Stimulated activated CD4-positive, alpha-beta T cell treated with anti-CD3 and anti-CD28 coated beads, TNF-alpha, amount 100 ng/mL, for 4 hours (primary cell): ENCODE results near the gene SERPINB3.
"Not testable (repeated sequence)": the region's sequence is repeated elsewhere in the genome, so short reads cannot be mapped to it uniquely, and the experiment has no call there.

Experiments used
- DNase-seq, 3 experiments: peaks; one replicate each; pipeline ENCODE4 v3.0.0-alpha.2; 2020; ENCODE audit warnings: low read depth in 3 of 3

SERPINB3 gene

GRCh38 chr18:63661750-63662149 lies at the start of gene SERPINB3:
Gene SERPINB3 (minus strand): TSS chr18:63661893. CDS start chr18:63661216, 677 bp downstream.
- DNase-seq = not testable (repeated sequence)

GRCh38 chr18:63708650-63709049 lies 47.0 kb upstream of the SERPINB3 start:
- DNase-seq = no peak

- no peak for DNase-seq
These were observed 46.1 kb upstream of the SERPINB3 start for GRCh38 chr18:63707816-63708215.

- no peak for DNase-seq
These were observed 43.7 kb upstream of the SERPINB3 start for GRCh38 chr18:63705401-63705800.

GRCh38 chr18:63702660-63703059 lies 41.0 kb upstream of the SERPINB3 start, which contains the start of gene SERPINB11:
Gene SERPINB11 (plus strand): TSS chr18:63702960. CDS start chr18:63710194, 7,234 bp downstream.
- DNase-seq = no peak

- DNase-seq = no peak
These were observed 40.3 kb upstream of the SERPINB3 start for GRCh38 chr18:63701952-63702351.

- DNase-seq = no peak
These were observed 38.8 kb upstream of the SERPINB3 start for GRCh38 chr18:63700501-63700900.

- DNase-seq = no peak
These were observed 35.5 kb upstream of the SERPINB3 start for GRCh38 chr18:63697097-63697660.

GRCh38 chr18:63689064-63689463 lies 27.4 kb upstream of the SERPINB3 start:
- no peak for DNase-seq

GRCh38 chr18:63686871-63687270 lies 25.2 kb upstream of the SERPINB3 start:
- no peak for DNase-seq

GRCh38 chr18:63684718-63685117 lies 23.0 kb upstream of the SERPINB3 start:
- no peak for DNase-seq

- DNase-seq = no peak
These were observed 22.2 kb upstream of the SERPINB3 start for GRCh38 chr18:63683890-63684289.

- DNase-seq = no peak
These were observed 21.5 kb upstream of the SERPINB3 start for GRCh38 chr18:63683152-63683551.

GRCh38 chr18:63681449-63682340 lies 20.0 kb upstream of the SERPINB3 start:
- no peak for DNase-seq

- no peak for DNase-seq
These were observed 18.3 kb upstream of the SERPINB3 start for GRCh38 chr18:63679820-63680606.

GRCh38 chr18:63677500-63678225 lies 16.0 kb upstream of the SERPINB3 start:
- no peak for DNase-seq

GRCh38 chr18:63676526-63677323 lies 15.0 kb upstream of the SERPINB3 start:
- DNase-seq = no peak

- DNase-seq = no peak
These were observed 2.9 kb upstream of the SERPINB3 start for GRCh38 chr18:63664571-63664970.

- not testable (repeated sequence) for DNase-seq
These were observed 2.8 kb downstream of the SERPINB3 start for GRCh38 chr18:63658920-63659319.

- not testable (repeated sequence) for DNase-seq
These were observed 11.4 kb downstream of the SERPINB3 start for GRCh38 chr18:63650271-63650670.

- DNase-seq = no peak
These were observed 13.5 kb downstream of the SERPINB3 start for GRCh38 chr18:63648241-63648640.
